Epidermal melanocyte (primary cell): Measurements from ENCODE around the gene MAD1L1.
"Not testable (repeated sequence)": the region's sequence is repeated elsewhere in the genome, so short reads cannot be mapped to it uniquely, and the experiment has no call there.

Experiments used
- DNase-seq: peaks from one replicate; pipeline ENCODE4 v3.0.0; 2011; ENCODE audit warnings: low spot score; ENCODE audit not compliant: insufficient read length

Gene MAD1L1

GRCh38 chr7:2048006-2048405 is 184.7 kb downstream of the MAD1L1 start:
- no peak for DNase-seq

DNA sequence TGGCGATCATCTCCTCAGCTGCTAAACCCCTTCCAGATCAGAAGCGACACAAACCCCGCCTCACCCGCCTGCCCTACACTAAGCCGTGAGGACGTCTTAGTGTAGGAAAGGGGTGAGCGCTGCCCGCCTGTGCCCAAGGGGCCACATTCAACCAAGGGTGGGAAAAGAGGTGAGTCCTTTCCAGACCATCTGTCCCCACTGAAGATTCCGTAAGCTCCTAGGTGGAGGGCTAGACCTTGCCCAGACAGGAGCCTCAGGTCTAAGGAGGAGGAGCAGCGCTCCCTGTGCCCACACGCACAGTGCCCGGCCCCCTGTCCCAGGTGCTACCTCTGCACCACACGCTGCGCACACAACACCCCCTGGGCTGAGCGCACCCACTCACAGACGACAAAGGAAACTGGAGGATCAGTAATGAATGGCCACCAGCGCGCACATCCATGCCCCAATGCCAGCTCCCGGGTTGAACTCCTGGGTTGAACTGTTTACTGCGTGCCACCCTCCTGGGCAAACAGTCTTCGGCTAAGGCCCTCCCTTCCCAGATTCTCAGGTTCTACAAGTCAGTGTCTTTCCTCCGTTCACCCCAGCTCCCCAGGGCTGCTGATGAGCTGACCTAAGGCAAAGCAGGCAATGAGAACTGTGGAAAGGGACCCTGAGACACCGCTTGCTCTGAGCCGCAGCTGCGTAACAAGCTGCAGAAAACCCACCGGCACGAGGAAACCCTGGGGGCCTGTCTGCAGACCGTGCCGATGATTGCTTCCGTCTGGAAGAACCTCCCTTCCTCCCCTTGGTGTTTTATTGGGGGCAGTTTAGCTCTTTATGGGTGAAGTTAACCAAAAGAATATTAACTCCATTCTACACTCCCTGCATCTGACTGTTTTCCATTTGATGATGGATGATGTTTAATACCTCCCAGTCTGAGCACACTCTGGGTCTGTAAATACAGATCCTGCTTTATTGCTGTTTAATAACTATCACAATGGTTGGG is 185.9 kb downstream of the MAD1L1 start:
- no peak for DNase-seq

DNA sequence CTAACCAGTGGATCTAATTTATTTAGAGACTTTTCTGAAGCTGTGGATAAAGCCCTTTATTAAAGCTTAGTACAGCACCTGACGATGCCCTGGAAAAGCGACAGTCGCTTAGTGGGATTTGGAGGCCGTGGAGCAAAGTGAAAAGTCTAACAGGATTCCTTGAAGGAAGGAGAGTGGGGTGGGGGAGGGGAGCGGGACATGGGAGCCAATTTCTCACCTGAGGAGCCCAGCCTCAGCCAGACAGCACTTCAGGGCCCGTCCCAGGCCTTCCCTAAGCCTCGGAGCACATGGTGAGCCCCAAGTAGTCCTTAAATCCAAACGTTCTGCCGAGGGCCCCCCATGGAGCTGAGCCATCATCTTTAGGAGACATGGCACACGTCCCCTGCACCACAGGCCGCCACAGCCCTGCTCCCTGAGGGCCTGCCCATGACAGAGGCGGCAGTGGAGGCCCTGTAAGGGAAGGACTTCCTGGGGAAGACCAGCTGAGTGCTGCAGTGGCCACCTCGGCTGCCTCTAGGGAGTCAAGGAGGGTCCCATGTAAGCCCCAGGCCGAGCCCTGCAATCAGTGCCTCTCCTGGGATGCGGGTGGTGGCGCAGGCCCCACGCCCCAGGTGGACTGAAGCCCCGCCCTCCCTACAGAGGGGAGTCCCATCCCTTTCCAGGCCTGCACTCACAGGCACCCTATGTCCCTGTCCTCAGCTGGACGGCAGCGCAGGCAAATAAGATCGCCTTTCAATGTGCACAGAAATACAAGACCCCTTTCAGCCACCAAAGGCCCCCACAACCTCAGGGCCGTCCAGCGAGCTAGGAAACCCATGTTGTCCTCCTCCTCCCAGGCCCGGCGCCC is 187.0 kb downstream of the MAD1L1 start:
- DNase-seq = no peak

DNA sequence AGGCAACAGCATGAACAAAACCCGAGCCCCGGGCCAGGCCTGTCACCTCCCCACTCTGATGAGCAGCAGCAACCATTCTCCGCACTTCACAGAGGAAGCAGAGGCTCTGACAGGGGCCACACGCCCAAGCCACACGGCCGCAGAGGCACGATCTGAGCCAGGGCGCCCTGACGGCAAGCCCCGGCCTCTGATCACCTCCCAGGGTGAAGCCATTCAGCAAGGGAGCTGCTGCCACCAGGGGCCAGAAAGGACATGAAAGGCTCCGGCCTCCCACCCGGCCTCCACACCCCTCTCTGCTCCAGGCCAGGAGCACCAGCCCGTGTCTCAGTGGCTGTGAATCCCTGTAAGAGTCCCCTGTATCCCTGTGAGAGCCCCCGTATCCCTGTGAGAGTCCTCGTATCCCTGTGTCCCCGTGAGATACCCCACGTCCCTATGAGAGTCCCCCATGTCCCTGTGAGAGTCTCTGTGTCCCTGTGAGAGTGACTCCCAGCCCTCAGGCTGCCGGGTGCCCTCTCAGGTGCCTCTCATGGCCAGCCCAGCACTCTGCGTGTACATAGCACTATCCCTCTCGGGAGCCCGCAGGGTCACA is 187.8 kb downstream of the MAD1L1 start:
- no peak for DNase-seq

DNA sequence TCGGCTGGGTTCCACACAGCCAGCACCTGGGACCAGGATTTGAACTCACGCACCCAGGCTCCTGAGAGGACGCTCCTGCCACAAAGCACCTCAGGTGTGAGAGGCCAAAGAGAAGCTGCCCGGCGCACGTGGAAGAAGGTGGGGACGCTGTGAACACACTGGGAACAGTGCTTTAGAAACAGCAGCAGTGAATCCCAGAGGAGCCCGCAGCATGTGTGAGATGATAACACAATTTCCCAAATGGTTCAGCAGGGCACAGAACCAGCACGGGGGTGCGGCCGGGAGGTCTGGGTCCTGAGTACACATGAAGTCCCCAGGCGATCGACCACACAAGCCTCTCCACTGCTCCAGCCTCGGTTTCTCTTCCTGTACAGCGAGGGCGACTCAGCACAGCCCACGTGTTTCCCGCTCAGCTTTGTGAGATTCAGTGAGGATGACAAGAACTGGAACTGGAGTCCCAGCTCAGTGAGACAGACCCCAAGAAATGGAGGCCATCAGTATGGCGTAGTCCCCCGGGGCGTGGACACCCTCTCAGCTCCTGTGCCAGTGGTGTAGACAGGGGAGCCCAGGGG is 188.3 kb downstream of the MAD1L1 start:
- no peak for DNase-seq

DNA sequence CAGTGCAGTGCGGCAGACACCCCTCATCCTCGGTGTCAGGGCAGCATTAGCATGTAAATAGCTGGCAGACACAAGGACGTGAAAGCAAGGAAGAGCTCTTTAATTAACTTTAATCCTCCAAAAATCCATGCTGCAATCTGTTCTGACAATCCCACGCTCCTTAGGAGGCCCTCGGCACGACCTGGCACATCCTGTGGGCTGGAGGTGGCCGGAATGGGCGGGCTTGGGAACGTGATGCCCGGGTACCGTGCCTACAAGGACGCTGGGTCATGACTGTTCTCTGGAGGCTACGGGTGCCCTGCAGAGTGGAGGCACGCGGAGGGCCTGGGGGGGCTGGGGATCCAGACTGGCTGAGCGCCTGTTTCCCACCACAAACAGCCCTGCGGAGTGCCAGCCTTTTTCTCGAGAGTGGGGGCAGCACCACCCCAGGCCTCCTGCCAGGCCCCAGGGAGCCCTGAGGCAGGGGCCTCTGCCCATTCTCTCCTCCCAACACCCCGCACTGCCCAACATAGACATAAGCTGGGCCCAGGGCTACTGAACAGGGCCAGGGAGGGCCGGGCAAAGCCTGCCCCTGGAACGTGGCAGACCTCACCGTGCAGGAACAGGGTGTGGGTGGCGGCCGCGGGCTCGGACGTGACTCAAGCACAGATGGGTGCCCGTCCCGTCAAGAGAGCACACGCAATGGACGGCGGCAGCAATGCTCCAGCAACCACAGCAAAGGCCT is 189.3 kb downstream of the MAD1L1 start:
- no peak for DNase-seq

DNA sequence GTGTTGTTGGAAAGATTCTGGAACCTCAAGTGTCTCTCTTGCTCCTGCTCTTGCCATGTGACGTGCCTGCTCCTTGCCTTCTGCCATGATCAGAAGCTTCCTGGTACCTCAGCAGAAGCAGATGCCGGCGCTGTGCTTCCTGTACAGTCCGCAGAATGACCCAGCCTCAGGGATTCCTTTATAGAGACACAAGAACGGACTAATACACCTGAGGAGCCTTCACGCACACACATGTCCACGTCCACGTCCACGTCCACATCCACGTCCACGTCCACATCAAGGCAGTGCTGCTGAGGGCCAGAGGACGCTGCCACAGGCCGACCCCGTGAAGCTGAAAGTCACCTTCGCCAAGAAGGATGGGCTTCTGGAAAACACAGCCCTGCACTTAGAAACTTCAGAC is 190.1 kb downstream of the MAD1L1 start:
- no peak for DNase-seq

DNA sequence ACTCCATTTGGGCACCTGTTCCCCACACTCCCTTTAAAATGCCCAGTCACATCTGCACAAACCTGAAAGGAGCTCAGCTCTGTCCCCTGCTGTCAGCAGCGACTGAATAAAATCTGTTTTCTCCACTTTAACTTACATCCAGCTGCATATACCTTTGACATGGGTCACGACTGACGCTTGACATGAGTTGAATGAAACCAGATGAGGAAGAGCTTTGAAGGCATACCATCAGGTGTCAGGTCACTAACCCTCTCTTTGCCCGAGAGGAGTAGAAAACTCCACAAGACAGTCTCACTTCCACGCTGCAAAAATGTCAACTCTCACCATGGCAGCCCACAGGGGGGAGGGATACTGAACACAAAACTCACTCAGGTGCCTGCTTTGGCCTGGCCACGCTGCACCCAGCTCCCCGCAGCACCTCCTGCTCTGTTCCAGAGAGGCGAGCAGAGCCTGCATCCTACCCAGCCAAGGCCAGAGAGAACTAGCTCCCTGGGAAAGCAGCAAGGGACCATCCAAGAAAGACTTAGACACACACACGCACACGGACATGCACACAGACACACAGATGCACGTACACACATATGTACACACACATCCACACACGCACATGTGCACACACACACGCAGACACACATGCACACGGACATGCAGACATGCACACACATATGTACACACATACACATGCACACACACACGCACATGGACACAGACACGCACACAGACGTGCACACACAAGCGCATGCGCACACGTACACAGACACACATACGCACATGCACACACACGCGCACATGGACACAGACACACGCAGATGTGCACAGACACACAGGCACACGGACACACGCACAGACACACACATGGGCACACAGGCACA is 191.0 kb downstream of the MAD1L1 start:
- no peak for DNase-seq

- DNase-seq = no peak
Observed at GRCh38 chr7:2040893-2041270, 191.9 kb downstream of the MAD1L1 start.

DNA sequence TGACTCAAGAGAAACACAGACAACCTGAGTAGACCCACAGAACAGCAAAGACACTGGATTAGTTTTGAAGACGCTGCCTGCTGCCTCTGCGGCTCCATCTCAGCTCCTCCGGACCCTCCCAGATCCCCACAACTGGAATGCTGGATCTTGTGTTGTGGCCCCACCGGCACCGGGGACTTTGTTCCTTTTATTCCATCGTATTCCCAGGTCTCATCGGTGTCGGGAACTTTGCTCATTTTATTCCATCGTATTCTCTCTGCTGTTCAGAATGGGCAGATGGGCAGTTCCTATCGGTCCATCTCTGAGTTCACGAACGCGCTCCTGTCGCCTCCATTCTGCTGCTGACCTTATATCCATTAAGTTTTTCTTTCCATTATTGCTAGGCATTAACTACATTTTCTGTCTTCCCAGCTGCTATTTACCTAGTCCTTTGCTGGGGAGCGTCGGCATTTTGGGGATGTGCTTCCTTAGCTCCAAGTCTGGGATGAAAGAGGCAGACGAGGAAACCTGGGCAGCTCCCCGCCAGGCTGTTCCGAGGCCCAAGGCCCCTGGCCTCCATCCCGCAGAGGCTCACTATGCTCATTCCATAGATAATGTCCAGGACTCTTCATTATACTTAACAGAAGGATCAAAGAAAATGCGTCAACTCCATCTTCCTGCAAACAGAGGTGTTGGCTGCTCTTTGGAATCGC is 192.4 kb downstream of the MAD1L1 start:
- no peak for DNase-seq

DNA sequence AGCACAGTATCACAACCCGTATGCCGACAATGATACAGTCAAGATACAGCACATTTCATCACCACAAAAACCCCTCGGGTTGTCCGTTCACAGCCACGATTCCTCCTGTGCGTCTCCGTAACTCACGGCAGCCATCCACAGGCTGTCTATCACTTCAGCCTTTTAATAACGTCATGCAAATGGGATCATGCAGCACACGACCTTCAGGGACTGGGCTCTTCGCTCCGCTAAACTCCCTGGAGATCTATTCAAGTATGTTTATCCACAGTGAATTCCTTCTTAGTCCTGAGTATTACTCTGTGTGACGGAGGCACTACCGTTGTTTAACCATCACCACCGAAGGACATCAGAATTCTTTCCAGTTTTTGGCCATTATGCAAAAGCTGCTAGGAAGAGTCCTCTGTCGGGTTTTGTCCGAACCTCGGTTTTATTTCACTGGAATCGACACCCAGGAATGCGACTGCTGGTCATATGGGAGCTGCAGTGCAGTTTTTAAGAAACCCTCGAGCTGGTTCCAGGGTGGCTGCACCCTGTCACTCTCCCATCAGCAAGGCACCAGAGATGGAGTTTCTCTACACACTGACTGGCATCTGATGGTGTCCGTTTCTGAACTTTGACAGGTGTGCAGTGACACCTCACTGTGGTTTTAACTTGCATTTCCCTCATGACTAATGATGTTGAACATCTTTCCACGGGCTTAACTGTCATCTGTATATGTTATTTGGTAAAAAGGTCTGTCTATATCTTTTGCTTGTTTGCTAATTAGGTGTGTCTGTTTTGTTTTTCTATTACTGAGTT is 193.6 kb downstream of the MAD1L1 start:
- no peak for DNase-seq

DNA sequence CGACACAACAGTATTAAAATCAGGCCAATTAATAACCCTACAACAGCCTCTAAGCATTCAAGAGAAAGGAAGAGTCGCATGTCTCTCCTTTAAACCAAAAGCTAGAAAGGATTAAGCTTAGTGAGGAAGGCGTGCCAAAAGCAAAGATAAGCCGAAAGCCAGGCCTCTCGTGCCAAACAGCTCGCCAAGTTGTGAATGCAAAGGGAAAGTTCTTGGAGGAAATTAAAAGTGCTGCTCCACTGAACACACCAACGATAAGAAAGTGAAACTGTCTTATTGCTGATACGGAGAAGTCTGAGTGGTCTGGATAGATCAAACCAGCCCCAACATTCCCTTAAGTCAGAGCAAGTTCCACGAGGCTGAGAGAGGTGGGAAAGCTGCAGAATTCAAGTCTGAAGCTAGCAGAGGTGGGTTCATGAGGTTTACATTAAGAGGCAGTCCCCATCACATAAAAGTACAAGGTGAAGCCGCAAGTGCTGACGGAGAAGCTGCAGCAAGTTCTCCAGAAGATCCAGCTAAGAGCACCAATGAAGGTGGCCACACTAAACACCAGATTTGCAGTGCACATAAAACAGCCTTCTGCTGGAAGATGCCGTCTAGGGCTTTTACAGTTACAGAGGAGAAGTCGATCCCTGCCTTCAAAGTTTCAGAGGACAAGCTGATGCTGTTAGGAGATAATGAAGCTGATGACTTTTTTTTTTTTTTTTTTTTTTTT is 194.8 kb downstream of the MAD1L1 start:
- DNase-seq = no peak

GRCh38 chr7:2037301-2037807 is 195.4 kb downstream of the MAD1L1 start:
- no peak for DNase-seq

- no peak for DNase-seq
Observed at GRCh38 chr7:2036786-2037185, 196.0 kb downstream of the MAD1L1 start.

- not testable (repeated sequence) for DNase-seq
Observed at GRCh38 chr7:2036201-2036600, 196.5 kb downstream of the MAD1L1 start.

DNA sequence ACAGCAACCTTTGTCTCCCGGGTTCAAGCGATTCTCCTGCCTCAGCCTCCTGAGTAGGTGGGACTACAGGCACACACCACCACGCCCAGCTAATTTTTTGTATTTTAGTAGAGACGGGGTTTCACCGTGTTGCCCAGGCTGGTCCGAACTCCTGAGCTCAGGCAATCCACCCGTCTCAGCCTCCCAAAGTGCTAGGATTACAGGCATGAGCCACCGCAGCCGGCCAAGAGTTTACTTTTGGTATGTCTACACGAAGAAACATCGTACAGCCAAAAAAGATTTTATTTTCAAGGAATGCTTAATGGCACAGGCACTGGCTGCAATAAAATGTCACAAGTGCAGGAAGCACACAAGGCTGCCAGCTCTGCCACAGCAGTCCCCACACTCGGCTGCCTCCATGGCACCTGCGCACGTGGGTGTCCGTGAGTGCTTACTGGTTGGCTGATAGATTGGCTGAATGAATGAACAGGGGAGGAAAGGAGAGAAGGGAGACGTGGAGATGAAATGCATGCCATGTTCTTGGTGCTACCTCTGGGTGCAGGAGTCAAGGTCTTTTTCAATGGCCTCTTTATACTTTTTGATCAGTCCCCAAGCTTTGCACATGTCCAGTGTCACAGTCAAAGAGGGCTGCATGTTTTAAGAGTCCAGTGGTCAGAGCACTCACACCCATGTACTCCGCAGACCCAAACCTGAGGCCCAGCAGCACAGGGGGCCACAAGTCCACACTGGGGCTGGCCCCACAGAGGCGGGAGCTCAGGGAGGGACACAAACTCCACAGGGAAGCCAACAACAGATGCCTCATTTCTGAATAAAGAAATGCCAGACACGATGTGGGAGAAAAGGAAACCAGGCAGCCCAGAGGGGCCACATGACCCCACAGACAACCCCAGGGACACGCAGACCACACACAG is 198.2 kb downstream of the MAD1L1 start:
- no peak for DNase-seq
